HEK293 (cell line): ENCODE measurements around the gene TTLL12.

Source experiments
- CTCF ChIA-PET: fragments of 350-600 bp; formaldehyde crosslinking; extraction: SDS; loops from one replicate; lab custom pipeline; 2021; ENCODE audit warnings: antibody characterized with exemption; lab: Yijun Ruan, JAX
- POLR2A ChIA-PET: fragments of 300-600 bp; formaldehyde crosslinking; extraction: SDS; loops from one replicate; lab custom pipeline; 2020; ENCODE audit warnings: antibody characterized with exemption, inconsistent platforms; lab: Yijun Ruan, JAX
- H3K27ac ChIP-seq: fragments of 200-500 bp; sonication (Bioruptor generic); 2 replicates; pipeline ENCODE4 v1.5.1; 2014; ENCODE audit warnings: low read depth, low read length, control low read depth, inconsistent platforms; ENCODE audit errors: extremely low read depth
- H3K36me3 ChIP-seq, 2 experiments: fragments of 200-500 bp in 1 of 2; sonication (Bioruptor generic) in 1 of 2; 1 replicate in 1 of 2; 2 replicates in 1 of 2; pipeline ENCODE4 v1.5.1; 2014 to 2017; ENCODE audit warnings: inconsistent platforms in 2 of 2, low read length in 2 of 2; ENCODE audit not compliant: control insufficient read depth in 2 of 2, insufficient read depth in 1 of 2
- H3K4me1 ChIP-seq: fragments of 200-500 bp; sonication (Bioruptor generic); 2 replicates; pipeline ENCODE4 v1.5.1; 2014; ENCODE audit warnings: mild to moderate bottlenecking, low read length, inconsistent platforms; ENCODE audit not compliant: control insufficient read depth, insufficient read depth
- H3K4me3 ChIP-seq: 2 replicates; pipeline ENCODE4 v1.5.1; 2011; ENCODE audit warnings: low read depth, mild to moderate bottlenecking, control low read depth, low read length, moderate library complexity
- H3K9me3 ChIP-seq: fragments of 200-500 bp; sonication (Bioruptor generic); 2 replicates; pipeline ENCODE4 v1.5.1; 2014; ENCODE audit warnings: low read depth, low read length, inconsistent platforms; ENCODE audit not compliant: control insufficient read depth, insufficient read depth
- ATF2 ChIP-seq: fragments of 450-650 bp; formaldehyde crosslinking; IDR thresholded peaks from 2 replicates; pipeline ENCODE4 v1.5.1; 2016; ENCODE audit warnings: missing biosample characterization, missing genetic modification characterization, low read depth
- BCL6B ChIP-seq: fragments of 450-650 bp; formaldehyde crosslinking; IDR thresholded peaks from 2 replicates; pipeline ENCODE4 v1.5.1; 2017; ENCODE audit warnings: missing biosample characterization, missing genetic modification characterization
- CTCF ChIP-seq: fragments of 450-650 bp; formaldehyde crosslinking; IDR thresholded peaks from 2 replicates; pipeline ENCODE4 v1.5.1; 2016; ENCODE audit warnings: missing biosample characterization, missing genetic modification characterization
- KLF1 ChIP-seq: fragments of 450-650 bp; formaldehyde crosslinking; IDR thresholded peaks from 2 replicates; pipeline ENCODE4 v1.5.1; 2016; ENCODE audit warnings: missing biosample characterization, missing genetic modification characterization
- KLF7 ChIP-seq: fragments of 450-650 bp; formaldehyde crosslinking; IDR thresholded peaks from 2 replicates; pipeline ENCODE4 v1.5.1; 2016; ENCODE audit warnings: missing biosample characterization, missing genetic modification characterization, borderline replicate concordance
- TRIM28 ChIP-seq: IDR thresholded peaks from 2 replicates; pipeline ENCODE4 v1.6.1; 2011; ENCODE audit warnings: low read length, control low read depth, borderline replicate concordance
- YY2 ChIP-seq: fragments of 450-650 bp; formaldehyde crosslinking; IDR thresholded peaks from 2 replicates; pipeline ENCODE4 v1.5.1; 2016; ENCODE audit warnings: missing biosample characterization, missing genetic modification characterization
- ZBTB17 ChIP-seq: fragments of 450-650 bp; formaldehyde crosslinking; IDR thresholded peaks from 2 replicates; pipeline ENCODE4 v1.5.1; 2016; ENCODE audit warnings: missing biosample characterization, missing genetic modification characterization
- ZBTB21 ChIP-seq: fragments of 450-650 bp; formaldehyde crosslinking; IDR thresholded peaks from 2 replicates; pipeline ENCODE4 v1.5.1; 2017; ENCODE audit warnings: missing biosample characterization, missing genetic modification characterization
- ZFP41 ChIP-seq: fragments of 450-650 bp; formaldehyde crosslinking; IDR thresholded peaks from 2 replicates; pipeline ENCODE4 v1.5.1; 2016; ENCODE audit warnings: missing biosample characterization, missing genetic modification characterization, borderline replicate concordance
- ZIC2 ChIP-seq: fragments of 450-650 bp; formaldehyde crosslinking; IDR thresholded peaks from 2 replicates; pipeline ENCODE4 v1.5.1; 2016; ENCODE audit warnings: missing biosample characterization, missing genetic modification characterization
- ZNF10 ChIP-seq: fragments of 450-650 bp; formaldehyde crosslinking; IDR thresholded peaks from 2 replicates; pipeline ENCODE4 v1.5.1; 2017; ENCODE audit warnings: missing biosample characterization, missing genetic modification characterization
- ZNF148 ChIP-seq: fragments of 450-650 bp; formaldehyde crosslinking; IDR thresholded peaks from 2 replicates; pipeline ENCODE4 v1.5.0; 2017; ENCODE audit warnings: missing biosample characterization, missing genetic modification characterization, borderline replicate concordance
- ZNF2 ChIP-seq: fragments of 450-650 bp; formaldehyde crosslinking; IDR thresholded peaks from 2 replicates; pipeline ENCODE4 v1.5.1; 2016; ENCODE audit warnings: missing biosample characterization, missing genetic modification characterization
- ZNF239 ChIP-seq: fragments of 450-650 bp; formaldehyde crosslinking; IDR thresholded peaks from 2 replicates; pipeline ENCODE4 v1.5.1; 2016; ENCODE audit warnings: missing biosample characterization, missing genetic modification characterization
- ZNF473 ChIP-seq: fragments of 450-650 bp; formaldehyde crosslinking; IDR thresholded peaks from 2 replicates; pipeline ENCODE4 v1.5.1; 2017; ENCODE audit warnings: missing biosample characterization, missing genetic modification characterization
- ZNF555 ChIP-seq: fragments of 450-650 bp; formaldehyde crosslinking; conservative IDR thresholded peaks from 2 replicates; pipeline ENCODE4 v1.5.1; 2017; ENCODE audit warnings: missing biosample characterization, mild to moderate bottlenecking, missing genetic modification characterization, inconsistent platforms
- ZNF558 ChIP-seq: fragments of 450-650 bp; formaldehyde crosslinking; IDR thresholded peaks from 2 replicates; pipeline ENCODE4 v1.5.1; 2016; ENCODE audit warnings: missing biosample characterization, missing genetic modification characterization
- ZNF561 ChIP-seq: fragments of 450-650 bp; IDR thresholded peaks from 2 replicates; pipeline ENCODE4 v1.5.1; 2018; ENCODE audit warnings: missing biosample characterization, missing genetic modification characterization, borderline replicate concordance
- ZNF580 ChIP-seq: fragments of 450-650 bp; formaldehyde crosslinking; IDR thresholded peaks from 2 replicates; pipeline ENCODE4 v1.5.1; 2016; ENCODE audit warnings: missing biosample characterization, missing genetic modification characterization
- ZNF677 ChIP-seq: fragments of 450-650 bp; IDR thresholded peaks from 2 replicates; pipeline ENCODE4 v1.5.0; 2018; ENCODE audit warnings: missing biosample characterization, mild to moderate bottlenecking, missing genetic modification characterization, moderate library complexity
- ZNF768 ChIP-seq: fragments of 450-650 bp; formaldehyde crosslinking; IDR thresholded peaks from 2 replicates; pipeline ENCODE4 v1.5.1; 2018; ENCODE audit warnings: missing biosample characterization, mild to moderate bottlenecking, missing genetic modification characterization
- ZSCAN23 ChIP-seq: fragments of 450-650 bp; formaldehyde crosslinking; IDR thresholded peaks from 2 replicates; pipeline ENCODE4 v1.5.1; 2016; ENCODE audit warnings: missing biosample characterization, missing genetic modification characterization

The TTLL12 gene

GRCh38 chr22:43191831-43192230, 4.9 kb upstream of the TTLL12 start (continued):
- TF ChIP-seq ZIC2 (no peak), ZNF561 (tag by site-specific recombination) (no peak)

- Histone ChIP-seq H3K4me1 (no peaks in the 10 kb centered on the region), H3K9me3 (no peaks in the 10 kb centered on the region), H3K36me3 (peaks cover 0 to 13% of the 10 kb centered on the region in 2 experiments; a peak in 1 of 3 replicates), H3K4me3 (no peak overlapping the region), H3K27ac (0 out of 2 replicates have a peak overlapping the region, but pooled peaks have one; percentile 14)
- ChIA-PET POLR2A (no interaction called here), CTCF (interaction anchor here (0.7 to 7.1 kb wide), 5 partner anchors 9 to 419 kb away, joined by 3 to 59 read pairs (median 4); no protein-coding TSS in a partner anchor)
- TF ChIP-seq ZNF558 (tag by site-specific recombination), result no peak
- peak; percentile 41; the same call in 1 of the 2 replicates for TF ChIP-seq ZBTB17
- no peak for TF ChIP-seq YY2 (tag by site-specific recombination)
- TF ChIP-seq, all 188 proteins: peak for 1
Observed at GRCh38 chr22:43188829-43189545, 2.1 kb upstream of the TTLL12 start.

- Histone ChIP-seq H3K27ac (peak overlapping the region; percentile 90), H3K36me3 (peaks cover 0 to 27% of the 10 kb centered on the region in 2 experiments; a peak in 1 of 3 replicates), H3K9me3 (no peaks in the 10 kb centered on the region), H3K4me1 (no peaks in the 10 kb centered on the region), H3K4me3 (peak overlapping the region; percentile 37)
- ChIA-PET CTCF (interaction anchor here (0.6 to 7.1 kb wide), 16 partner anchors 8 to 1937 kb away, joined by 3 to 59 read pairs (median 4); no protein-coding TSS in a partner anchor), POLR2A (interaction anchor here (0.5 to 1.6 kb wide), 28 partner anchors 10 to 573 kb away, joined by 3 to 20 read pairs (median 4); partner anchors contain the start of genes CYB5R3, MCAT, PACSIN2 and POLDIP3)
- no peak for TF ChIP-seq BCL6B
- peak; percentile 96 for TF ChIP-seq ZNF580
- TF ChIP-seq ZSCAN23, result no peak
- no peak for TF ChIP-seq ATF2 (tag by site-specific recombination)
- no peak for TF ChIP-seq ZNF558 (tag by site-specific recombination)
- peak; percentile 46; the same call in 1 of the 2 replicates for TF ChIP-seq ZNF10
- peak; percentile 86 for TF ChIP-seq KLF7 (tag by site-specific recombination)
- no peak for TF ChIP-seq ZNF677 (tag by site-specific recombination)
- TF ChIP-seq ZNF768 (tag by site-specific recombination), result no peak
- peak; percentile 82 for TF ChIP-seq KLF1 (tag by site-specific recombination)
- TF ChIP-seq CTCF (tag by site-specific recombination), result peak; percentile 87
- peak; percentile 82 for TF ChIP-seq ZNF2
- no peak for TF ChIP-seq ZNF555 (tag by site-specific recombination)
- peak; percentile 76; the same call in 1 of the 2 replicates for TF ChIP-seq TRIM28
- TF ChIP-seq ZBTB21 (tag by site-specific recombination), result peak; percentile 53; the same call in 1 of the 2 replicates
- TF ChIP-seq ZFP41 (tag by site-specific recombination), result no peak
- TF ChIP-seq ZNF148 (tag by site-specific recombination), result no peak
- no peak for TF ChIP-seq ZNF473 (tag by site-specific recombination)
- TF ChIP-seq ZNF239 (tag by site-specific recombination), result no peak
Observed at GRCh38 chr22:43187171-43188099, 501 bp upstream of the TTLL12 start.
